ENCODE measurements around the gene CETP. TPM values are rescaled to one million over a fixed set of nuclear protein-coding genes. Genes with fewer than 3 reads are reported as not detected.
"Not testable (repeated sequence)": the region's sequence is repeated elsewhere in the genome, so short reads cannot be mapped to it uniquely, and the experiment has no call there.

The CETP gene
- total and polyA plus RNA-seq, 2 of the 13 experiments (the other 11 are each of a cell fraction or from before 2014, with no cell fraction given), result 0.31 to 9.8 TPM

DNA sequence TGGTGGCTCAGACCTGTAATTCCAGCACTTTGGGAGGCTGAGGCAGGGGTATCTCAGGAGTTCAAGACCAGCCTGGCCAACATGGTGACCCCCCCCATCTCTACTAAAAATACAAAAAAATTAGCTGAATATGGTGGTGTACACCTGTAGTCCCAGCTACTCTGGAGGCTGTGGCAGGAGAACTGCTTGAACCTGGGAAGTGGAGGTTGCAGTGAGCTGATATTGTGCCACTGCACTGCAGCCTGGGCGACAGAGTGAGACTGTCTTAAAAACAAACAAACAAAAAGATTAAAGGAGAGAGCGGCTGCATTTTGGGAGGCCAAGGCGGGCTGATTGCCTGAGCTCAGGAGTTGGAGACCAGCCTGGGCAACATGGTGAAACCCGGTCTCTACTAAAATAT lies 25.2 kb downstream of the CETP start:
- BruUV-seq (replicated peaks); CTCF ChIA-PET (ENCODE audit: low intra/inter-chr PET ratio, low total read pairs); H3K79me2 ChIP-seq (ENCODE audit: insufficient read depth, low read length); ATAC-seq; in situ Hi-C loops (cut with HindIII; ENCODE audit: extremely low pct_ligation_motif_present, low pct_unique_long_range_greater_than_20kb); H4K20me1 ChIP-seq (ENCODE audit: insufficient read depth, low read length); FAIRE-seq; H3K9me3 ChIP-seq (ENCODE audit: low read length); H3K36me3 ChIP-seq (replicated peaks in 1 of 2; ENCODE audit: control insufficient read depth in 1 of 2, insufficient read depth in 2 of 2, low read length in 2 of 2); H3K27ac ChIP-seq (ENCODE audit: extremely low read length, insufficient read depth, low read length); H3K9ac ChIP-seq (ENCODE audit: insufficient read depth, low read depth, low read length); H2AFZ ChIP-seq (ENCODE audit: low read length); DNase-seq (ENCODE audit: low spot score); H3K4me3 ChIP-seq (replicated peaks in 1 of 3; ENCODE audit: insufficient read depth in 1 of 3, low read depth in 2 of 3, low read length in 3 of 3): not testable (repeated sequence)
- POLR2A ChIA-PET, result interaction anchor here (1.4 kb wide), 1 partner anchor 55 kb away, joined by 4 read pairs; no protein-coding TSS in a partner anchor
- 32% methylated on average over 4 of the region's 4 CpGs for WGBS (ENCODE audit: low lambda C conversion rate)
- 0 out of 2 replicates have a peak, but pooled peaks have one; percentile 66 for TF ChIP-seq NPAS2 (CRISPR knock-in tag; IDR thresholded peaks at IDR 0.05; ENCODE audit: borderline replicate concordance)
- TF ChIP-seq, protein P1, sequence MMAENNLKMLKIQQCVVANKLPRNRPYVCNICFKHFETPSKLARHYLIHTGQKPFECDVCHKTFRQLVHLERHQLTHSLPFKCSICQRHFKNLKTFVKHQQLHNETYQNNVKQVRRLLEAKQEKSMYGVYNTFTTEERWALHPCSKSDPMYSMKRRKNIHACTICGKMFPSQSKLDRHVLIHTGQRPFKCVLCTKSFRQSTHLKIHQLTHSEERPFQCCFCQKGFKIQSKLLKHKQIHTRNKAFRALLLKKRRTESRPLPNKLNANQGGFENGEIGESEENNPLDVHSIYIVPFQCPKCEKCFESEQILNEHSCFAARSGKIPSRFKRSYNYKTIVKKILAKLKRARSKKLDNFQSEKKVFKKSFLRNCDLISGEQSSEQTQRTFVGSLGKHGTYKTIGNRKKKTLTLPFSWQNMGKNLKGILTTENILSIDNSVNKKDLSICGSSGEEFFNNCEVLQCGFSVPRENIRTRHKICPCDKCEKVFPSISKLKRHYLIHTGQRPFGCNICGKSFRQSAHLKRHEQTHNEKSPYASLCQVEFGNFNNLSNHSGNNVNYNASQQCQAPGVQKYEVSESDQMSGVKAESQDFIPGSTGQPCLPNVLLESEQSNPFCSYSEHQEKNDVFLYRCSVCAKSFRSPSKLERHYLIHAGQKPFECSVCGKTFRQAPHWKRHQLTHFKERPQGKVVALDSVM (CRISPR knock-in tag; IDR thresholded peaks at IDR 0.05), result peak; percentile 92
- TF ChIP-seq GATAD2A (CRISPR knock-in tag; IDR thresholded peaks at IDR 0.05), result 0 out of 2 replicates have a peak, but pooled peaks have one; percentile 19
- Histone ChIP-seq H3K4me1 (ENCODE audit: insufficient read depth, low read length) (peaks cover 83% of the 10 kb centered on the region), H3K27me3 (ENCODE audit: control insufficient read depth in 1 of 2, insufficient read depth in 2 of 2, low read length in 2 of 2) (peaks cover 3 to 45% of the 10 kb centered on the region in 2 experiments), H3K4me2 (ENCODE audit: low read depth, low read length) (peak overlapping the region; percentile 23; the same call in 1 of the 2 replicates)
- intact Hi-C loops (cut with micrococcal nuclease; ENCODE audit: unreplicated experiment), result loop anchor here (2.0 kb wide), 1 partner anchor 22 kb away; no protein-coding TSS in a partner anchor

- no peaks in the 10 kb centered on the region for H3K36me3 ChIP-seq (replicated peaks in 1 of 2; ENCODE audit: control insufficient read depth in 1 of 2, insufficient read depth in 2 of 2, low read length in 2 of 2)
- no peak overlapping the region for H3K4me3 ChIP-seq (replicated peaks in 1 of 3; ENCODE audit: insufficient read depth in 1 of 3, low read depth in 2 of 3, low read length in 3 of 3)
- no peaks in the 10 kb centered on the region for H4K20me1 ChIP-seq (ENCODE audit: insufficient read depth, low read length)
- ATAC-seq, result no peak
- POLR2A ChIA-PET, result interaction anchor here (2.5 to 2.7 kb wide), 2 partner anchors 15 to 22 kb away, joined by 11 to 12 read pairs; no protein-coding TSS in a partner anchor
- no peak for TF ChIP-seq ZNF317 (CRISPR knock-in tag; IDR thresholded peaks at IDR 0.05)
- peak; percentile 84 for TF ChIP-seq ZNF629 (CRISPR knock-in tag; conservative IDR thresholded peaks at IDR 0.05)
- no peak for TF ChIP-seq GMEB2 (CRISPR knock-in tag; IDR thresholded peaks at IDR 0.05; ENCODE audit: low read depth)
- no peak overlapping the region for H2AFZ ChIP-seq (ENCODE audit: low read length)
- no peak overlapping the region for H3K27ac ChIP-seq (ENCODE audit: extremely low read length, insufficient read depth, low read length)
- DNase-seq (ENCODE audit: low spot score), result no peak
- peaks cover 3 to 42% of the 10 kb centered on the region in 2 experiments for H3K27me3 ChIP-seq (ENCODE audit: control insufficient read depth in 1 of 2, insufficient read depth in 2 of 2, low read length in 2 of 2)
- no peaks in the 10 kb centered on the region for H3K9me3 ChIP-seq (ENCODE audit: low read length)
- no peaks in the 10 kb centered on the region for H3K79me2 ChIP-seq (ENCODE audit: insufficient read depth, low read length)
- FAIRE-seq, result no peak
- WGBS (ENCODE audit: low lambda C conversion rate), result 42% methylated on average over 2 of the region's 2 CpGs
- H3K4me1 ChIP-seq (ENCODE audit: insufficient read depth, low read length), result peaks cover 81% of the 10 kb centered on the region
- in situ Hi-C loops (cut with HindIII; ENCODE audit: extremely low pct_ligation_motif_present, low pct_unique_long_range_greater_than_20kb) (no loop called here), intact Hi-C loops (cut with micrococcal nuclease; ENCODE audit: unreplicated experiment) (loop anchor here (2.0 kb wide), 1 partner anchor 23 kb away; no protein-coding TSS in a partner anchor)
- CTCF ChIA-PET (ENCODE audit: low intra/inter-chr PET ratio, low total read pairs), result no interaction called here
- no peak overlapping the region for H3K9ac ChIP-seq (ENCODE audit: insufficient read depth, low read depth, low read length)
- no TSS peak for BruUV-seq (replicated peaks)
- no peak overlapping the region for H3K4me2 ChIP-seq (ENCODE audit: low read depth, low read length)
Observed at GRCh38 chr16:56987692-56988091, 25.9 kb downstream of the CETP start.
